ENCODE data around the gene CXCL11. TPM values are rescaled to one million over a fixed set of nuclear protein-coding genes. Genes with fewer than 3 reads are reported as not detected.
"Not testable (repeated sequence)": the region's sequence is repeated elsewhere in the genome, so short reads cannot be mapped to it uniquely, and the experiment has no call there.

Gene CXCL11
- total RNA-seq, 4 donors from 2014 or later, result not detected

DNA sequence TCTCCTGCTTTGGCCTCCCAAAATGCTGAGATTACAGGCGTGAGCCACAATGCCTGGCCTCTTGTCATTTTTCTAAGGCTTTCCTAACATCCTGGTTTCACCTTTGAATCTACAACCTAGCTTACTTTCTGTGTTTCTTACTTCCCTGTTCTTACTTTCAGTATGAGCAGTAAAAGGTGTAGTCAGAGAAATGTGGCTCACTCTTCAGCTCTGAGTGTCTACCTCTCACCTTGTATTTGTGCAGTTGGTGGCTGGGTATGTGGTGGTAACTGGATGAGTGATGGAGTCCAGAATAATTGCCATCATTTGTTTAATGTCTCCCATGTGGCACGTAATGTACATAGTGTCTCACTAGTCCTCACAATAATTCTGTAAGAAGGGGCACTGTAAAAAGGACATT is 19.1 kb upstream of the CXCL11 start:
- no peak for DNase-seq (ENCODE audit: low spot score in 2 of 2)
- 73 to 81% methylated on average over 2 of the region's 2 CpGs for WGBS, 2 donors
- no peak overlapping the region for H3K4me3 ChIP-seq (ENCODE audit: low read depth, poor library complexity, severe bottlenecking)
- TF ChIP-seq POLR2A (IDR thresholded peaks at IDR 0.05) (no peak), CTCF (IDR thresholded peaks at IDR 0.05) (no peak)
- intact Hi-C loops (cut with DNase I; ENCODE audit: low total_unique reads), result no loop called here

DNA sequence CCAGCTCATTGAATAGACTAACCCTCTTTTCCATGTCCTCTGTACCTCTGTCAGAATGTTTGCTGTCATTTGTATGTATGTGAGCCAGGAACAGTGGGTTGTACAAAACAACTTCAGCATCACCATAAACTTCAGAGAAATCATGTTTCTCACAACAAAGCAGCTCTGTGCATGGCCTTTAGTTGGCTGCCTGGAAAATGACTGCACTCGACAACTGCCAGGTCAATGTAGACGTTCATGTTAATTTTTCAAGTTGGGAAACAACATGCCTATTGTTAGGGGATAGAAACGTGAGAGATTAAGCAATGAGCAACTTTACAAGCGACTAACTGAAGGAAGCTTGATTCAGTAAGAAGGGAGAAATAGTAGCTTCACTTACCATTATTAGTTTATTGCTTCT is 17.9 kb upstream of the CXCL11 start:
- intact Hi-C loops (cut with DNase I; ENCODE audit: low total_unique reads), result no loop called here
- no peak for TF ChIP-seq POLR2A (IDR thresholded peaks at IDR 0.05)
- TF ChIP-seq CTCF (IDR thresholded peaks at IDR 0.05), result no peak
- WGBS, 2 donors, result 27 to 37% methylated on average over 4 of the region's 4 CpGs
- DNase-seq (ENCODE audit: low spot score in 2 of 2), result no peak
- no peak overlapping the region for H3K4me3 ChIP-seq (ENCODE audit: low read depth, poor library complexity, severe bottlenecking)

GRCh38 chr4:76050560-76051050 is 14.7 kb upstream of the CXCL11 start:
- intact Hi-C loops (cut with DNase I; ENCODE audit: low total_unique reads); H3K4me3 ChIP-seq (ENCODE audit: low read depth, poor library complexity, severe bottlenecking); DNase-seq (ENCODE audit: low spot score in 2 of 2): not testable (repeated sequence)
- WGBS, 2 donors, result 86 to 88% methylated on average over 15 to 20 of the region's 27 CpGs

DNA sequence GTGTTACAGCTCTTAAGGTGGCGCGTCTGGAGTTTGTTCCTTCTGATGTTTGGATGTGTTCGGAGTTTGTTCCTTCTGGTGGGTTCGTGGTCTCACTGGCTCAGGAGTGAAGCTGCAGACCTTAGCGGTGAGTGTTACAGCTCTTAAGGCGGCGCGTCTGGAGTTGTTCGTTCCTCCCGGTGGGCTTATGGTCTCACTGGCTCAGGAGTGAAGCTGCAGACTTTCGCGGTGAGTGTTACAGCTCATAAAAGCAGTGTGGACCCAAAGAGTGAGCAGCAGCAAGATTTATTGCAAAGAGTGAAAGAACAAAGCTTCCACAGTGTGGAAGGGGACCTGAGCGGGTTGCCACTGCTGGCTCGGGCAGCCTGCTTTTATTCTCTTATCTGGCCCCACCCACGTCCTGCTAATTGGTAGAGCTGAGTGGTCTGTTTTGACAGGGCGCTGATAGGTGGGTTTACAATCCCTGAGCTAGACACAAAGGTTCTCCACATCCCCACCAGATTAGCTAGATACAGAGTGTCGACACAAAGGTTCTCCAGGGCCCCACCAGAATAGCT is 14.1 kb upstream of the CXCL11 start:
- H3K4me3 ChIP-seq (ENCODE audit: low read depth, poor library complexity, severe bottlenecking); intact Hi-C loops (cut with DNase I; ENCODE audit: low total_unique reads); DNase-seq (ENCODE audit: low spot score in 2 of 2): not testable (repeated sequence)
- 73 to 83% methylated on average over 17 of the region's 17 CpGs for WGBS, 2 donors

- H3K4me3 ChIP-seq (ENCODE audit: low read depth, poor library complexity, severe bottlenecking); DNase-seq (ENCODE audit: low spot score in 2 of 2); intact Hi-C loops (cut with DNase I; ENCODE audit: low total_unique reads): not testable (repeated sequence)
- 87 to 91% methylated on average over 4 of the region's 4 CpGs for WGBS, 2 donors
These were observed 8.8 kb upstream of the CXCL11 start for GRCh38 chr4:76044686-76045085.

- H3K4me3 ChIP-seq (ENCODE audit: low read depth, poor library complexity, severe bottlenecking); DNase-seq (ENCODE audit: low spot score in 2 of 2); intact Hi-C loops (cut with DNase I; ENCODE audit: low total_unique reads): not testable (repeated sequence)
- 90 to 99% methylated on average over 6 to 12 of the region's 18 CpGs for WGBS, 2 donors
These were observed 7.4 kb upstream of the CXCL11 start for GRCh38 chr4:76043306-76043705.

DNA sequence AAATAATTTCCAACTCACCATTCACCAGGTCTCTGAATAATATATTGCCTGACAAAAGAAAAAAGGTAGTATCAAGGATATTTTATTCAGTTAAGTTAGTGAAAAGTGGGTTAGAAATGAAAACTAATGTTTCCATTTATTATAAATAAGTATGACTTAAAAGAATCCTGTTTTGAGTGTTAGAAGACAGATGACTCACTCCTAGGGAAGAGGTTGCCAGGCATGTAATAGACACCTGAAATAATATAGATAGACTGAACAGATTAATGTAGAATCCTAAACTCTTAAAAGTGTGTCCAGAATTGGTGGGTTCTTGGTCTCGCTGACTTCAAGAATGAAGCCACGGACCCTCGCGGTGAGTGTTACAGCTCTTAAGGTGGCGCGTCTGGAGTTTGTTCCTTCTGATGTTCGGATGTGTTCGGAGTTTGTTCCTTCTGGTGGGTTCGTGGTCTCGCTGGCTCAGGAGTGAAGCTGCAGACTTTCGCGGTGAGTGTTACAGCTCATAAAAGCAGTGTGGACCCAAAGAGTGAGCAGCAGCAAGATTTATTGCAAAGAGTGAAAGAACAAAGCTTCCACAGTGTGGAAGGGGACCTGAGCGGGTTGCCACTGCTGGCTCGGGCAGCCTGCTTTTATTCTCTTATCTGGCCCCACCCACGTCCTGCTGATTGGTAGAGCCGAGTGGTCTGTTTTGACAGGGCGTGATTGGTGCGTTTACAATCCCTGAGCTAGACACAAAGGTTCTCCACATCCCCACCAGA is 6.5 kb upstream of the CXCL11 start:
- DNase-seq (ENCODE audit: low spot score in 2 of 2); intact Hi-C loops (cut with DNase I; ENCODE audit: low total_unique reads); H3K4me3 ChIP-seq (ENCODE audit: low read depth, poor library complexity, severe bottlenecking): not testable (repeated sequence)
- WGBS, 2 donors, result 75 to 94% methylated on average over 17 to 18 of the region's 18 CpGs

DNA sequence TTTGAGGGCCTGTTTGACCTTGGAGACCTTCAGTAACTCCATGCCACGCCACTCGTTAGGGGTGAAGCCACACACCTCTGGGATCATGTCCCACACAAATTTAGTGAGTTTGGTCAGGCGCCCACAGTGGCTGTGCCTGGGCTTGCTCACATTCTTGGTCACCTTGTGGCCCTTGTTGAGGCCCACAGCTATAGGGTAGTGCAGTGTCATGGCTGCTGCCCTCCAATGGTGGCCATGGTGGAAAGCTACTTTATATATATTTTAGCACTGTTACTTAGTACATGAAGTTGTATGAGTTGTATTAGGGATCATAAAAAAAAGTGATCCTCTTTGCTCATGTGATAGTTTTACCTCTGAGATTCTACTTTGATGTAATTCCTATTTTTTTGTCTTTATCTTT is 985 bp upstream of the CXCL11 start:
- TF ChIP-seq POLR2A (IDR thresholded peaks at IDR 0.05) (no peak), CTCF (IDR thresholded peaks at IDR 0.05) (no peak)
- DNase-seq (ENCODE audit: low spot score in 2 of 2), result no peak
- no peak overlapping the region for H3K4me3 ChIP-seq (ENCODE audit: low read depth, poor library complexity, severe bottlenecking)
- intact Hi-C loops (cut with DNase I; ENCODE audit: low total_unique reads), result no loop called here
- WGBS, 2 donors, result 80 to 83% methylated on average over 3 of the region's 3 CpGs
